K562 (cell line): ENCODE results near the gene GHITM. TPM values are rescaled to one million over a fixed set of nuclear protein-coding genes. Genes with fewer than 3 reads are reported as not detected.

Experiments used
- ATAC-seq: fragments of 200-7000 bp; cut with Tn5 transposase; 3 replicates; pipeline ENCODE4 v1.9.1; 2020; ENCODE audit warnings: moderate library complexity
- BruUV-seq: library from RNA; stranded (reverse); fragments of 400-500 nt; replicated peaks from 2 replicates; lab custom pipeline; 2021; lab: Mats Ljungman, UMichigan
- CTCF ChIA-PET: fragments of 300-600 bp; formaldehyde crosslinking; extraction: SDS; loops from one replicate; lab custom pipeline; 2021; ENCODE audit warnings: low intra/inter-chr PET ratio; lab: Yijun Ruan, JAX
- POLR2A ChIA-PET: fragments of 300-600, 350-650 bp; sonication (Branson Sonifier 250); formaldehyde crosslinking; extraction: SDS; loops from one replicate; lab custom pipeline; 2021; ENCODE audit warnings: antibody characterized with exemption, inconsistent platforms; lab: Yijun Ruan, JAX
- DNase-seq, 4 experiments: peaks; one replicate each; pipeline versions ENCODE4 v3.0.0 to v3.0.0-alpha.2; 2011 to 2018; ENCODE audit warnings: low spot score in 3 of 4, mixed read lengths in 3 of 4; ENCODE audit errors: extremely low read depth in 1 of 4
- FAIRE-seq: peaks from 2 replicates; lab custom pipeline; 2011; peaks lifted over from hg19 to GRCh38; lab: Jason Lieb, UNC
- H2AFZ ChIP-seq: 2 replicates; pipeline ENCODE4 v1.6.0; 2011; ENCODE audit warnings: low read depth, low read length, control low read depth, inconsistent platforms
- H3K27ac ChIP-seq: fragments of 200-600 bp; 3 replicates; pipeline ENCODE4 v1.8.0; 2011; ENCODE audit warnings: low read depth, mild to moderate bottlenecking, control low read depth, inconsistent platforms, low read length, moderate library complexity, mixed read lengths; ENCODE audit errors: extremely low read depth
- H3K27me3 ChIP-seq, 2 experiments: fragments of 300-600 bp in 1 of 2; 2 replicates in 1 of 2; 3 replicates in 1 of 2; pipeline versions ENCODE4 v1.6.0 to v1.8.0; 2011; ENCODE audit warnings: inconsistent platforms in 2 of 2, low read length in 2 of 2, mild to moderate bottlenecking in 1 of 2, mixed read lengths in 1 of 2, moderate library complexity in 1 of 2; ENCODE audit not compliant: control insufficient read depth in 2 of 2, insufficient read depth in 2 of 2
- H3K36me3 ChIP-seq: fragments of 300-600 bp; 3 replicates; pipeline ENCODE4 v1.8.0; 2011; ENCODE audit warnings: mild to moderate bottlenecking, low read length, inconsistent platforms; ENCODE audit not compliant: control insufficient read depth, insufficient read depth
- H3K4me1 ChIP-seq, 2 experiments: fragments of 200-600 bp in 1 of 2; replicated peaks in 1 of 2; 2 replicates in 1 of 2; 3 replicates in 1 of 2; pipeline versions ENCODE4 v1.5.1 to v1.8.0; 2011; ENCODE audit warnings: inconsistent platforms in 2 of 2, low read length in 2 of 2, mild to moderate bottlenecking in 1 of 2, mixed read lengths in 1 of 2, moderate library complexity in 1 of 2; ENCODE audit not compliant: control insufficient read depth in 2 of 2, insufficient read depth in 2 of 2
- H3K4me2 ChIP-seq: 2 replicates; pipeline ENCODE4 v1.6.1; 2011; ENCODE audit warnings: low read length, control low read depth, inconsistent platforms, mixed read lengths; ENCODE audit not compliant: insufficient read depth
- H3K4me3 ChIP-seq: fragments of 200-600 bp; sonication (generic), shearing (Covaris generic); 2 replicates; pipeline ENCODE4 v1.5.1; 2016; ENCODE audit warnings: control low read depth, inconsistent platforms
- H3K79me2 ChIP-seq: fragments of 200-600 bp; 3 replicates; pipeline ENCODE4 v1.8.0; 2011; ENCODE audit warnings: low read length, inconsistent platforms; ENCODE audit not compliant: control insufficient read depth, insufficient read depth
- H3K9ac ChIP-seq, 2 experiments: 2 replicates each; pipeline versions ENCODE4 v1.6.0 to v1.6.1; 2011; ENCODE audit warnings: low read depth in 2 of 2, low read length in 2 of 2, control low read depth in 1 of 2, inconsistent platforms in 1 of 2, mild to moderate bottlenecking in 1 of 2, mixed read lengths in 1 of 2; ENCODE audit not compliant: insufficient read depth in 1 of 2
- H3K9me1 ChIP-seq: one replicate; pipeline ENCODE4 v1.6.0; 2011; ENCODE audit warnings: inconsistent platforms, mild to moderate bottlenecking, low read length, moderate library complexity; ENCODE audit not compliant: control insufficient read depth, insufficient read depth
- H3K9me3 ChIP-seq: replicated peaks from 2 replicates; pipeline ENCODE4 v1.5.1; 2011; ENCODE audit warnings: low read depth, low read length, inconsistent platforms; ENCODE audit not compliant: control insufficient read depth, insufficient read depth
- H4K20me1 ChIP-seq: replicated peaks from 2 replicates; pipeline ENCODE4 v1.6.1; 2011; ENCODE audit warnings: low read length, inconsistent platforms, mixed read lengths; ENCODE audit not compliant: control insufficient read depth, insufficient read depth
- FOXK2 ChIP-seq, 2 experiments: fragments of 450-650 bp; IDR thresholded peaks in 1 of 2; conservative IDR thresholded peaks in 1 of 2; 2 replicates each; pipeline ENCODE4 v1.6.1; 2016; ENCODE audit warnings: low read depth in 2 of 2, mild to moderate bottlenecking in 1 of 2
- TSC22D4 ChIP-seq: fragments of 450-650 bp; IDR thresholded peaks from 2 replicates; pipeline ENCODE4 v1.6.1; 2016; ENCODE audit warnings: missing genetic modification characterization, missing biosample characterization, control low read depth
- ZNF134 ChIP-seq: fragments of 250-450 bp; sonication (Bioruptor Pico); conservative IDR thresholded peaks from 2 replicates; pipeline ENCODE4 v1.4.0; 2020
- WGBS: fragments of 100-300 bp; shearing (Covaris generic); methylation state at CpG from one replicate; pipeline ENCODE4 v1.1.6; 2016; ENCODE audit warnings: low coverage, mixed read lengths; ENCODE audit not compliant: insufficient coverage; ENCODE audit errors: missing lambda C conversion rate; 5-methylcytosine and 5-hydroxymethylcytosine counted together
- in situ Hi-C: fragments of 300-500 bp; cut with MboI; formaldehyde crosslinking; loops from 4 replicates; pipeline ENCODE4 v1.15.0; 2018; ENCODE audit warnings: inconsistent platforms, mixed read lengths
- intact Hi-C: fragments of 100-400 bp; cut with micrococcal nuclease; formaldehyde crosslinking; loops from 2 replicates; pipeline ENCODE4 v1.14.2; 2022
- polyA plus RNA-seq, 8 experiments: library from polyadenylated mRNA; depleted of rRNA in 4 of 8; stranded (reverse) in 5 of 8; unstranded in 3 of 8; fragments of >200 nt; fragmentation: Nextera tagmentation in 2 of 8; fragmentation: Illumina TruSeq in 1 of 8; extraction: Ambion mirVana in 2 of 8; extraction: Trizol in 1 of 8; gene quantifications; 2 replicates each; pipeline versions ENCODE4 v1.2.1 to v1.2.3, GENCODE V29; 2011 to 2014; ENCODE audit warnings: inconsistent platforms in 1 of 8, missing spikeins in 1 of 8
- total RNA-seq, 7 experiments: library from RNA; depleted of rRNA in 6 of 7; stranded (reverse); fragments of >200 nt in 6 of 7; fragmentation: Illumina TruSeq in 2 of 7; extraction: Trizol in 2 of 7; gene quantifications; 2 replicates each; pipeline versions ENCODE4 v1.2.1 to v1.2.3, GENCODE V29; 2011 to 2021; ENCODE audit warnings: low replicate concordance in 1 of 7
- TF ChIP-seq, protein P1 (sequence below): fragments of 450-650 bp; formaldehyde crosslinking; IDR thresholded peaks from 2 replicates; pipeline ENCODE4 v1.4.0; 2022; ENCODE audit warnings: missing genetic modification characterization
- TF ChIP-seq, protein P2 (sequence below), 2 experiments: fragments of 450-650 bp in 1 of 2; sonication (generic) in 1 of 2; formaldehyde crosslinking in 1 of 2; IDR thresholded peaks; 2 replicates each; pipeline versions ENCODE4 v1.7.1 to v1.9.0; 2016 to 2022; ENCODE audit warnings: inconsistent platforms in 1 of 2, mild to moderate bottlenecking in 1 of 2, missing genetic modification reagents in 1 of 2

Gene GHITM
- total and polyA plus RNA-seq, 9 of the 15 experiments (the other 6 are each of a cell fraction or from before 2014, with no cell fraction given) = 322 to 1,258 (median 386) TPM

DNA sequence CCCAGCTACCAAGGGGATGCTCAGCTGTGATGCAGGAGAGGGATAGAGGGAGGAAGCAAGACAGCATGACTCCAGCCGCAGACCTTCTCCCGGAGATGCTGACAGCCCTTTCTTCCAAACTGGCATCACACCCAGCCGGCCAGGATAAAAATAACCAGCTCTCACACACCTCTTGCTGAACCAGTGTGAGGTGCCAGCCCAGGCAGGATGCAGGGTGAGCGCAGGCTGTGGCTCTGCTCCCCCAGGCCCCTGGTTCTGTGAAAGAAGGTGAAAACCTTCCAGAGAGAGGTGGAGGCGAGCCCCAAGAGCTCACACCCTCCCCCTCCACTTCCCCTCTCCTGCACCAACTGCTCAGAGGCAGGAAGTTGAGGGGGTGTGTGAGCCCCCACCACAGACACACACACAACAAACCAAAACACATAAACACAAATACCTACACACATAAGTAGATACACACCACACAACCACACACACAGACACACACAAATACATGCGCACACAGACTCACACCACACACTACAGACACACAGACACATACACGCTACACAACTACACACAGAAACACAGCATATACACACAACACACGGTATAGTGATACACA lies 38.3 kb downstream of the GHITM start:
- Histone ChIP-seq H4K20me1 (no peaks in the 10 kb centered on the region; the same call in 1 of the 2 replicates), H2AFZ (no peak overlapping the region), H3K9me3 (no peaks in the 10 kb centered on the region), H3K4me1 (no peaks in the 10 kb centered on the region; a peak in 1 of 5 replicates), H3K9me1 (no peaks in the 10 kb centered on the region), H3K79me2 (no peaks in the 10 kb centered on the region), H3K27ac (no peak overlapping the region), H3K27me3 (peaks cover 25 to 32% of the 10 kb centered on the region in 2 experiments; a peak in 4 of 5 replicates), H3K4me3 (no peak overlapping the region), H3K4me2 (no peak overlapping the region), H3K36me3 (no peaks in the 10 kb centered on the region), H3K9ac (no peak overlapping the region)
- BruUV-seq = no TSS peak
- intact Hi-C loops (no loop called here), in situ Hi-C loops (no loop called here)
- 2% methylated on average over 8 of the region's 8 CpGs for WGBS
- ChIA-PET CTCF (no interaction called here), POLR2A (interaction anchor here (0.5 to 0.6 kb wide), 2 partner anchors 102 to 574 kb away, joined by 3 to 4 read pairs; no protein-coding TSS in a partner anchor)
- peak; percentile 29 for ATAC-seq
- no peak for FAIRE-seq
- TF ChIP-seq, protein P1, sequence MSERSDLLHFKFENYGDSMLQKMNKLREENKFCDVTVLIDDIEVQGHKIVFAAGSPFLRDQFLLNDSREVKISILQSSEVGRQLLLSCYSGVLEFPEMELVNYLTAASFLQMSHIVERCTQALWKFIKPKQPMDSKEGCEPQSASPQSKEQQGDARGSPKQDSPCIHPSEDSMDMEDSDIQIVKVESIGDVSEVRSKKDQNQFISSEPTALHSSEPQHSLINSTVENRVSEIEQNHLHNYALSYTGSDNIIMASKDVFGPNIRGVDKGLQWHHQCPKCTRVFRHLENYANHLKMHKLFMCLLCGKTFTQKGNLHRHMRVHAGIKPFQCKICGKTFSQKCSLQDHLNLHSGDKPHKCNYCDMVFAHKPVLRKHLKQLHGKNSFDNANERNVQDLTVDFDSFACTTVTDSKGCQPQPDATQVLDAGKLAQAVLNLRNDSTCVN (CRISPR knock-in tag) = 0 out of 2 replicates have a peak, but pooled peaks have one; percentile 3
- TF ChIP-seq, protein P2, sequence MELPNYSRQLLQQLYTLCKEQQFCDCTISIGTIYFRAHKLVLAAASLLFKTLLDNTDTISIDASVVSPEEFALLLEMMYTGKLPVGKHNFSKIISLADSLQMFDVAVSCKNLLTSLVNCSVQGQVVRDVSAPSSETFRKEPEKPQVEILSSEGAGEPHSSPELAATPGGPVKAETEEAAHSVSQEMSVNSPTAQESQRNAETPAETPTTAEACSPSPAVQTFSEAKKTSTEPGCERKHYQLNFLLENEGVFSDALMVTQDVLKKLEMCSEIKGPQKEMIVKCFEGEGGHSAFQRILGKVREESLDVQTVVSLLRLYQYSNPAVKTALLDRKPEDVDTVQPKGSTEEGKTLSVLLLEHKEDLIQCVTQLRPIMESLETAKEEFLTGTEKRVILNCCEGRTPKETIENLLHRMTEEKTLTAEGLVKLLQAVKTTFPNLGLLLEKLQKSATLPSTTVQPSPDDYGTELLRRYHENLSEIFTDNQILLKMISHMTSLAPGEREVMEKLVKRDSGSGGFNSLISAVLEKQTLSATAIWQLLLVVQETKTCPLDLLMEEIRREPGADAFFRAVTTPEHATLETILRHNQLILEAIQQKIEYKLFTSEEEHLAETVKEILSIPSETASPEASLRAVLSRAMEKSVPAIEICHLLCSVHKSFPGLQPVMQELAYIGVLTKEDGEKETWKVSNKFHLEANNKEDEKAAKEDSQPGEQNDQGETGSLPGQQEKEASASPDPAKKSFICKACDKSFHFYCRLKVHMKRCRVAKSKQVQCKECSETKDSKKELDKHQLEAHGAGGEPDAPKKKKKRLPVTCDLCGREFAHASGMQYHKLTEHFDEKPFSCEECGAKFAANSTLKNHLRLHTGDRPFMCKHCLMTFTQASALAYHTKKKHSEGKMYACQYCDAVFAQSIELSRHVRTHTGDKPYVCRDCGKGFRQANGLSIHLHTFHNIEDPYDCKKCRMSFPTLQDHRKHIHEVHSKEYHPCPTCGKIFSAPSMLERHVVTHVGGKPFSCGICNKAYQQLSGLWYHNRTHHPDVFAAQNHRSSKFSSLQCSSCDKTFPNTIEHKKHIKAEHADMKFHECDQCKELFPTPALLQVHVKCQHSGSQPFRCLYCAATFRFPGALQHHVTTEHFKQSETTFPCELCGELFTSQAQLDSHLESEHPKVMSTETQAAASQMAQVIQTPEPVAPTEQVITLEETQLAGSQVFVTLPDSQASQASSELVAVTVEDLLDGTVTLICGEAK (IDR thresholded peaks at IDR 0.05) = no peak
- TF ChIP-seq, protein P2 (CRISPR knock-in tag; IDR thresholded peaks at IDR 0.05) = no peak
- peak; percentile 82; the same call in 1 of the 2 replicates for TF ChIP-seq TSC22D4
- no peak for TF ChIP-seq ZNF134 (CRISPR knock-in tag)
- TF ChIP-seq FOXK2 (conservative IDR thresholded peaks at IDR 0.05 in 1 of 2, IDR thresholded peaks at IDR 0.05 in 1 of 2; ENCODE audit: low read depth in 2 of 2) = 0 out of 4 replicates have a peak, but pooled peaks of 1 of the 2 experiments have one; percentile 0
- DNase-seq = no peak
